Measurements from ENCODE around the gene RIC3. TPM values are rescaled to one million over a fixed set of nuclear protein-coding genes. Genes with fewer than 3 reads are reported as not detected.

The RIC3 gene
- total RNA-seq, 1 experiment from 2014 or later: 23.7 TPM

GRCh38 chr11:8194956-8195355 is 26.1 kb upstream of the RIC3 start:
- no peak overlapping the region for H3K23ac ChIP-seq (ENCODE audit: insufficient read length, low read depth, low read length)
- DNase-seq: no peak
- no peaks in the 10 kb centered on the region for H3K79me1 ChIP-seq (ENCODE audit: insufficient read depth, low read depth, low read length, poor library complexity, severe bottlenecking)
- no peak overlapping the region for H3K4ac ChIP-seq (ENCODE audit: low read depth, low read length)
- no peak overlapping the region for H3K56ac ChIP-seq (ENCODE audit: insufficient read length, low read depth, low read length)
- H4K91ac ChIP-seq (ENCODE audit: insufficient read length, low read depth, low read length): no peak overlapping the region
- H2BK5ac ChIP-seq (ENCODE audit: insufficient read length, low read length): no peak overlapping the region
- H2AFZ ChIP-seq (ENCODE audit: low read length): no peak overlapping the region
- Mint-ChIP-seq H3K27ac (no peak overlapping the region), H3K27me3 (ENCODE audit: low read depth) (peaks cover 55% of the 10 kb centered on the region), H3K9me3 (no peaks in the 10 kb centered on the region), H3K4me3 (no peak overlapping the region), H3K4me1 (no peaks in the 10 kb centered on the region; a peak in 1 of 4 replicates), H3K36me3 (ENCODE audit: insufficient read depth in 1 of 3, low read depth in 3 of 3) (no peaks in the 10 kb centered on the region)
- no peak overlapping the region for H3T11ph ChIP-seq (ENCODE audit: low read length)
- H3K4me1 ChIP-seq (ENCODE audit: insufficient read depth, low read length): no peaks in the 10 kb centered on the region
- H3K14ac ChIP-seq (ENCODE audit: insufficient read depth, low read length): no peak overlapping the region
- H2BK15ac ChIP-seq (ENCODE audit: low read depth, low read length): no peak overlapping the region
- H2AK5ac ChIP-seq (ENCODE audit: insufficient read length, low read length): no peak overlapping the region
- H3K79me2 ChIP-seq (ENCODE audit: insufficient read depth, low read length): no peaks in the 10 kb centered on the region
- H4K8ac ChIP-seq (replicated peaks; ENCODE audit: insufficient read length, low read depth, low read length): no peak overlapping the region
- H3K27me3 ChIP-seq (ENCODE audit: insufficient read depth, low read length): no peaks in the 10 kb centered on the region; the same call in 1 of the 2 replicates
- no peak overlapping the region for H2BK20ac ChIP-seq (ENCODE audit: low read depth, low read length, poor library complexity, severe bottlenecking)
- H3K18ac ChIP-seq (ENCODE audit: insufficient read length, low read depth, low read length): no peak overlapping the region
- H2BK120ac ChIP-seq (ENCODE audit: low read depth, low read length, poor library complexity, severe bottlenecking): no peak overlapping the region
- no peaks in the 10 kb centered on the region for H3K9me3 ChIP-seq (ENCODE audit: control insufficient read depth, low read depth, low read length)
- H4K5ac ChIP-seq (ENCODE audit: insufficient read length, low read depth, low read length): no peak overlapping the region
- no peak overlapping the region for H2BK12ac ChIP-seq (ENCODE audit: insufficient read length, low read depth, low read length)
- H3K27ac ChIP-seq (ENCODE audit: insufficient read length, low read depth, low read length): no peak overlapping the region
- TF ChIP-seq CTCF (conservative IDR thresholded peaks at IDR 0.05): no peak
- no peaks in the 10 kb centered on the region for H3K23me2 ChIP-seq (ENCODE audit: insufficient read length, low read depth, low read length, poor library complexity, severe bottlenecking)
- no peak overlapping the region for H3K9ac ChIP-seq (ENCODE audit: extremely low read depth, insufficient read length, low read length)
- no peaks in the 10 kb centered on the region for H4K20me1 ChIP-seq (ENCODE audit: control insufficient read depth, insufficient read depth, insufficient read length)
- H3K4me2 ChIP-seq (ENCODE audit: insufficient read depth, insufficient read length, low read length): no peak overlapping the region
- WGBS (ENCODE audit: extremely low coverage, insufficient read length, low lambda C conversion rate): no CpG with 5 or more reads among the region's 4 CpGs

Data from H9 (cell line).